Neuron (in vitro differentiated cells): Measurements from ENCODE around the gene OLFML2B.
"Not testable (repeated sequence)": the region's sequence is repeated elsewhere in the genome, so short reads cannot be mapped to it uniquely, and the experiment has no call there.

Source experiments
- H2AFZ ChIP-seq: one replicate; pipeline ENCODE4 v1.6.1; 2013; ENCODE audit warnings: low read depth, mild to moderate bottlenecking, inconsistent platforms, low read length, moderate library complexity
- H3K27me3 ChIP-seq: one replicate; pipeline ENCODE4 v1.6.1; 2013; ENCODE audit warnings: low read length; ENCODE audit not compliant: insufficient read depth
- H3K36me3 ChIP-seq: one replicate; pipeline ENCODE4 v1.6.1; 2013; ENCODE audit warnings: low read length; ENCODE audit not compliant: insufficient read depth
- H3K4me1 ChIP-seq: one replicate; pipeline ENCODE4 v1.6.1; 2013; ENCODE audit warnings: low read length; ENCODE audit not compliant: insufficient read depth
- H3K4me3 ChIP-seq: 2 replicates; pipeline ENCODE4 v1.5.1; 2013; ENCODE audit warnings: mild to moderate bottlenecking, low read length, moderate library complexity
- H3K9me3 ChIP-seq: one replicate; pipeline ENCODE4 v1.6.1; 2013; ENCODE audit warnings: low read length

Gene OLFML2B

DNA sequence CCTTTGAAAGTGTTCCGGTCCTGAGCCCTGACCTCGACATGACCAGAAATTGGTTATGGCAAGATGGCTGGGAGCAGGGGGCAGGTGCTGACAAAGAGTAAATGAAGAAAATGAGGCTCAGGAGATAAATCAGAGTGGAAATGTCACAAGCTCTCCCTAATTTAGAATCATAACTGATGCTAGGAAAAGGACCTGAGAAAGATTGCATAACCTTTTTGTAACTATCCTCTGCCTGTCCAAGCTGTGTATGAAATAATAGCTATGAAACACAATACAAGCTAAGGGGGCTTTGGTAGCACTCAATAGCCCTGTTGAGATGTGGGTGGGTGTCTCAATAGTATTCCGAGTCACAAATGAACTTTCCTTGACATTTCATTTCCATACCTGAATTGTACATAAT, 32.9 kb upstream of the OLFML2B start:
- Histone ChIP-seq H3K4me1 (no peaks in the 10 kb centered on the region), H3K4me3 (no peak overlapping the region), H3K27me3 (no peaks in the 10 kb centered on the region), H3K9me3 (no peaks in the 10 kb centered on the region), H3K36me3 (no peaks in the 10 kb centered on the region), H2AFZ (no peak overlapping the region)

DNA sequence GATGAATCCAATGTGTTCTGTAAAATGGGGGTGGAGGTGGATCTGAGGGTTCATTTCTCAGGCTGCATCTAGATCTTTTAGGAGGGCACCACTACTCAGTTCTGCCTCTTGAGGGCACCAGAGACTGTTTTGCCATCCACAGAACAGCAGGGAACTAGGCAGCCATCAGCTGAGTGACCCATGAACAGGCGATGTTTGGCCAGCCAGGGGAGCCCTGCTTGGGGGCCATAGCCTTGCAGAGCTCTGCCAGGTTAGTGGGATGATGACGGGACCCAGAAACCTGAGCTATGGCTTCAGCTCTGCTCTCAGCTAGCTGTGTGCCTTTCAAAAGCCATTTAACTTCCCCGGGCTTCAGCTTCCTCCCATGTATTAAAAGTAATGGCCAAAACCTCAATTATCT, 32.4 kb upstream of the OLFML2B start:
- Histone ChIP-seq H3K4me3 (no peak overlapping the region), H2AFZ (no peak overlapping the region), H3K4me1 (no peaks in the 10 kb centered on the region), H3K36me3 (no peaks in the 10 kb centered on the region), H3K27me3 (no peaks in the 10 kb centered on the region), H3K9me3 (no peaks in the 10 kb centered on the region)

DNA sequence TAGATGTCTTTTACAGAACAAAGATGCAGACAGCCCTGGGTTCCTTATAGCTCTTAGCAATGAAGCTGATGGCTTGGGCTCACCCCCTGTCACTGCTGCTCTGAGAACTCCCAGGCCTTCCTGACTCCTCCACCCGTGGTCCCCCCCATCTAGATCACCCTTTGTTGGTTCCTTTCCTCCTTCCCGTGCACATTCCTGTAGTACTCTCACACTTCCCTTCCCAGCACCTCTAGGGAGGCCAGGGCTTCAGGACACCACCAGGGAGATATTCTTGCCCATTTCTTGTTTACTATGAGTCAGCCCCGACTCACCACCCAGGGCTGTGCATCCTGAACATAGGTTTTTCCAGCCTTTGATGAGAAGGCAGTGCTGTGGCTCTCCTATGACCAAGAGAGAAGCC, 31.4 kb upstream of the OLFML2B start:
- Histone ChIP-seq H3K27me3 (no peaks in the 10 kb centered on the region), H2AFZ (no peak overlapping the region), H3K4me3 (no peak overlapping the region), H3K36me3 (no peaks in the 10 kb centered on the region), H3K4me1 (no peaks in the 10 kb centered on the region), H3K9me3 (no peaks in the 10 kb centered on the region)

DNA sequence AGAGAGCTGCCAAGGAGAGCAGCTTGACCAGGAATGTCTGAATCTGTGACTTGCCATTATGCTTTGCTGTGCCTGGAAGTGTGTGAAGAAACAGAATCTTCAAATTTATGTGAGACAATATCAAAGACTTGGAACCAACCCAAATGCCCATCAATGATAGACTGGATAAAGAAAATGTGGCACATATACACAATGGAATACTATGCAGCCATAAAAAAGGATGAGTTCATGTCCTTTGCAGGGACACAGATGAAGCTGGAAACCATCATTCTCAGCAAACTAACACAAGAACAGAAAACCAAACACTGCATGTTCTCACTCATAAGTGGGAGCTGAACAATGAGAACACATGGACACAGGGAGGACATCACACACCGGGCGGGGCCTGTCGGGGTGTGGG, 30.3 kb upstream of the OLFML2B start:
- H3K27me3 ChIP-seq, H2AFZ ChIP-seq, H3K9me3 ChIP-seq, H3K4me3 ChIP-seq, H3K4me1 ChIP-seq, H3K36me3 ChIP-seq: not testable (repeated sequence)

DNA sequence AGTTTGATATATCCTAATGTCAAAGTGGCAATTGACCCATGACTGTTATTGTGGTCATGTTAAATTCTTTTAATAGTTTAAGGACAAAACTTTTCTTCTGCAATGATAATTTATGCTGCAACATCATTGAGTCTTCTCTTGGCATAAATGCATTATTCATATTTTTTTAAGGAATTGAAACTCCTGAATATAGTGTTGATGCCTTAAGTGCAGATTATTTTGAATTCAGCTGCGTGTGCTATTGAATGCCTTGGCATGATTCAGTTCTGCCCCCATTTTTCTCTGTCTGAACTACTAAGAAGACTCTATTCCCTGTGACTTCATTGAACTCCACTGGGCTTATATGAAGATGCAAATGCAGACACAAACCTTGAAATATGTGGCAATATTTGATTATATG, 23.3 kb upstream of the OLFML2B start:
- H3K27me3 ChIP-seq = no peaks in the 10 kb centered on the region
- peaks cover 1% of the 10 kb centered on the region for H3K9me3 ChIP-seq
- no peaks in the 10 kb centered on the region for H3K36me3 ChIP-seq
- H2AFZ ChIP-seq = no peak overlapping the region
- H3K4me3 ChIP-seq = no peak overlapping the region
- no peaks in the 10 kb centered on the region for H3K4me1 ChIP-seq

DNA sequence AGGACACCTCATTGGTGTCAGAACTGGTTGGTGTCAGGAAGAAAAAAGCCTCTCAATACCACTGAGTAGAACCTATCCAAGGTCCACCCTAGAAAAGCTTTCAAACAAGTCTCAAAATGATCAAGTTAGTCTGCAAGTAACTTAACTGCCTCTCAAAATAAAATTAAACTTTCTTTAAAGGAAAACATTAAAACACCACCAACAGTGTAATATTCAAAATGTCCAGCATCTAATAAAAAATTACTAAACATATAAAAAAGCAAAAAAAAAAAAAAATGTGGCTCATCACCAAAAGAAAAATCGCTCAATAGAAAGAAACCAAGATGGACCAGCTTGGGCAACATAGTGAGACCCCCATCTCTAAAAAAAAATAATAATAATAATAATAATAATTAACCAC, 18.7 kb upstream of the OLFML2B start:
- no peaks in the 10 kb centered on the region for H3K36me3 ChIP-seq
- H3K4me3 ChIP-seq = no peak overlapping the region
- H2AFZ ChIP-seq = no peak overlapping the region
- peaks cover 1% of the 10 kb centered on the region for H3K9me3 ChIP-seq
- H3K27me3 ChIP-seq = no peaks in the 10 kb centered on the region
- H3K4me1 ChIP-seq = peaks cover 3% of the 10 kb centered on the region

DNA sequence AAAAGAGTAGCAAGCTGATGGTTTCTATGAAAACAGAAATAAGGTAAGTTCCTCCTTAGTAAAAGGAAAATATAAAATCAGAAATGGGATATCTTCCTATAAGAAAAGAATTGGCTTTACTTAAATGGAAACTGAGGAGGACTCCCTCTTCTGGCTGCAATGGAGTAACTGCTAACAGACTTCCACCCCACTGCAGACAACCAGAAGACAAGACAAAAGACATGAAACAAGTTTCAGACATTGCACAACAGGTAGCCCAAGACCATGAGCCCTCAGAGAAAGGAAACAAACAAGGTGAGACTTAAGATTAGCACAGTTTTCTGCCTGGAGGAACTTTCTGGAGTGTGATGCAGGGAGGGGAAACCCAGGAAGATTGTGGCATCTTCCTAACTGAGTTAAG, 17.0 kb upstream of the OLFML2B start:
- Histone ChIP-seq H3K9me3 (peaks cover 1% of the 10 kb centered on the region), H3K27me3 (no peaks in the 10 kb centered on the region), H3K4me3 (no peak overlapping the region), H3K4me1 (peaks cover 3% of the 10 kb centered on the region), H2AFZ (no peak overlapping the region), H3K36me3 (no peaks in the 10 kb centered on the region)

DNA sequence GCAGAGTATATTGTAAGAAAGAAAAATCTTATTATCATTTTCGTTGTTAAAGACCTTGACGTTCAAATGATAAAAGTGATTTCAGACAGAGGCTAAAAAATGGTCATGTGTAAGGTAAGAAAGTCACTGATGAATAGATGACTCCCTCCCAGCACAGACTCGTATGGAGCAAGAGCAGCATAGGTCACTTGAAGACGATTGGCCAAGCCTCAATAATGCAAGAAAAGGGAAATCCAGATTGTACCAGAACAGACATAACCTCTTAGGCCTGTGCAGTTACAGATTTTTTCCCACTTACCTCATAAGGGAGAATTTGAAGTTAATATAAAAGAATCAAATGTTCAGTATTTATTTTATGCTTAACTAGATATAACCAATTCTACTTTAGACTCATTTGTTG, 16.3 kb upstream of the OLFML2B start:
- Histone ChIP-seq H2AFZ (no peak overlapping the region), H3K9me3 (peaks cover 1% of the 10 kb centered on the region), H3K4me3 (no peak overlapping the region), H3K36me3 (no peaks in the 10 kb centered on the region), H3K4me1 (peaks cover 3% of the 10 kb centered on the region), H3K27me3 (no peaks in the 10 kb centered on the region)

DNA sequence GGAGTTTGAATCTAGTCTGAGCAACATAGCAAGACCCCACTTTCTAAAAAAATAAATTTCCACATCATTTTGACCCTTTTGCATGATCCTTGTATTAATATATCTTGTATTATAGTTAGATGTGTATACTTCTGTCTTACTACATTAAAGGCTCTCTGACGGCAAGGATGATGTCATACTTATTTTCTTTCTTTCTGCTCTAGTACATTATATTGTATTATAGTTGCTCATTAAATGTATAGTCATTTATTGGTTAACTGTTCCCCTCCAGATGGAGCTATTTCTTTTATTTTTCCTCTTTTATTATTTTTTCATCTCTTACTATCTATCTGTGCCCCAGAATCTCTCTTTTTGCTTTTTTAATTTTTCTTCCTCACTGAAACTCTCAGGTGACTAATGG, 15.0 kb upstream of the OLFML2B start:
- no peak overlapping the region for H2AFZ ChIP-seq
- peaks cover 3% of the 10 kb centered on the region for H3K4me1 ChIP-seq
- peaks cover 1% of the 10 kb centered on the region for H3K9me3 ChIP-seq
- no peaks in the 10 kb centered on the region for H3K36me3 ChIP-seq
- no peaks in the 10 kb centered on the region for H3K27me3 ChIP-seq
- H3K4me3 ChIP-seq = no peak overlapping the region

DNA sequence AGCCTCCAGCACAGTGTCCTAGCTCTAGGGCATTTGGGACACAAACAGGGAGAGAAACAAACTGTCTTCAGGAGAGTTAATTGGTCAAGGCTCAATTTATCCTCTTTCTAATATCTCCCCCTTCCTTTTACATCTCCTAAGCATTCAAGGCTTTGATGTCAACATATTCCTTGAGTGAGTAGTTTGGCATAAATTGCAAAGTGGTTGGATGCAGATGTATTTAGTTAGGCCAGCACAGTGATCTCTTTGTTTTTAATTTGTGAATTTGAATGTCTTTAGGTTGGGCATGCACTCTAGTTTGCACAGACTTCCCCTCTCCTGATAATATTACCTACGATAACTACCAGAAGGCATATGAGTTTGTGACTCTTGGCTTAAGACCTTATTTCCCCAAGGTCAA, 12.5 kb upstream of the OLFML2B start:
- H3K9me3 ChIP-seq = no peaks in the 10 kb centered on the region
- no peak overlapping the region for H3K4me3 ChIP-seq
- H2AFZ ChIP-seq = no peak overlapping the region
- H3K27me3 ChIP-seq = peaks cover 3% of the 10 kb centered on the region
- peaks cover 3% of the 10 kb centered on the region for H3K4me1 ChIP-seq
- no peaks in the 10 kb centered on the region for H3K36me3 ChIP-seq

DNA sequence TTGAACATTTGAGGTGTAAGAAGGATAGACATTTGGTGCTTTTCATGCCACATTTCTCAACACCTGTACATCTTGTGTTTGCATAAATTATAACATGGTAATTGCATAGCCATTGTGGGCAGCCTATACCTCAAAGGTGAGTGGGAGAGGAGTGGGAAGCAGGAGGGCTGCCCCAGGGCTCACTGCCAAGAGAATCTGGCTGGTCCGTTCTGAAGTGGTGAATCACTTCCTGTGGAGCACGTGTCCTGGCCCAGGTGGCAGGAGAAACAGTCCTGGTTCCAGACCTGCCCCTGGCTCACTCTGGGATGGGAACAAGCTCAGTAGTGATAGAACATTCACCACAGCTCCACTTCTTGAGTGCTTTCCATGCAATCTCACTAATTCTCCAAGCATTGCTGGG, 11.6 kb upstream of the OLFML2B start:
- no peaks in the 10 kb centered on the region for H3K36me3 ChIP-seq
- H3K4me3 ChIP-seq = no peak overlapping the region

DNA sequence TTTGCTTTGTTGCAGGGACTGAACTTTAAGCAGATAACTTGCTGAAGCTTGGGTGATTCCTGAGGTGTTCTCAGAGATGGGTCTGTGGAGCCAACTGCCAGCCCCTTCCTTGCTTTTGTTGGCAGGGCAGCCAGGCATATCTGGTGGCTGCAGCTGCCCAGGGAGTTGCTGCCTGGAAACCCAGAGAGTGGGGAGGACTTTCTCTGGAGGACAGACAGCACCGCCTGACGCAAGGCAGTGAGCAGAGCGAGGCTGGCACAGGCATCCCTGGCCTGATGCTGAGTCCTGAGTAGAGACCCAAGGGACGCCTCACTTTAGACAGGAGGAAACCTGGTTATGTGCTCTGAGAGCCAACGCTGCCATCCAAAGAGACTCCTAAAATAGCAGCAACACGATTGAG, 9.8 kb upstream of the OLFML2B start:
- H3K36me3 ChIP-seq = no peaks in the 10 kb centered on the region
- H3K4me1 ChIP-seq = no peaks in the 10 kb centered on the region
- no peak overlapping the region for H2AFZ ChIP-seq
- no peaks in the 10 kb centered on the region for H3K9me3 ChIP-seq
- H3K27me3 ChIP-seq = peaks cover 15% of the 10 kb centered on the region
- no peak overlapping the region for H3K4me3 ChIP-seq

More for the DNA sequence above, 11.6 kb upstream of the OLFML2B start:
- Histone ChIP-seq H3K9me3 (no peaks in the 10 kb centered on the region), H2AFZ (no peak overlapping the region), H3K27me3 (peaks cover 3% of the 10 kb centered on the region), H3K4me1 (peaks cover 3% of the 10 kb centered on the region)

DNA sequence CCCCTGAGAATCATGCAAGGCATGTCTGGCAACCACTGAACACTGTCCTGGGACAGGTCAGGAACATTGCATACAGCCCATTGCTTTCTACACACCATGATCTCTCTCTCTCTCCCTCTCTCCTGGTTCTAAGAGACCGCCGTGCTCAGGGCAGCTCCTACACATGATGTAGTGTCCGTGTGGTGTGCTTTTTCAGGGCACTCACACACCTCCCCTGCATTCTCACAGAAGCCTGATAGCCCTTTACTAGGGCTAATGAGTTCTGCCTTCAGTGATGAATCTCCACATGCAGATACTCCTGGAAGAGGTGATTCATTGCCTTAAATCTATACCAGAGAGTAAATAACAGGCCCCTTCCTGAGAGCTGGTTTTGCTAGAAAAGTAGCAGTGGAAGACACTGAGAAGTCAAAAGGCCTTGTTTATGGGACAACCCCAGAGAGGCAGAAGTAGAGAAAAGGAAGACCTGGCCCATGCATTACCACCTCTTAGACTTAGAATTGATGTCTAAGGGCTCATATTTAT, 7.2 kb upstream of the OLFML2B start:
- Histone ChIP-seq H3K4me3 (no peak overlapping the region), H3K36me3 (no peaks in the 10 kb centered on the region), H2AFZ (no peak overlapping the region), H3K4me1 (no peaks in the 10 kb centered on the region), H3K27me3 (peaks cover 15% of the 10 kb centered on the region), H3K9me3 (no peaks in the 10 kb centered on the region)

DNA sequence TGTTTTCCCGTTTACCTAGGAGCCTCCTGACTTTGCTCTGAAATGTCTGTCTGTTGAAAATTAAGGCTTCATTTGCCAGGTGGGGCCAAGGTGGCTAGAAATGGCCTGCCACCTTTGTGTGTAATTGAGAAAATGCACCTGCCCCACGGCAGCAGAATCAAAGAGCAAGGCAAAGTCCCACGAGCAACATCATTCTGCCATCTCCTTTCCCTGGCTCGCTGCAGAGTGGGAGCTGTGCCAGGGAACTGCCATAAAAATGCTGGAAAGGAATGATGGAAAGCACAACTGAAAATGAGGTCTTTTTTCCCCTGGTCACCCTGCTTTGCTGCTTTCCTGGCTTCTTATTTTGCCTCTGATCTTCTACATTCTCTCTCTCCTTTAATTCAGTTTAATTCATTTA, 5.5 kb upstream of the OLFML2B start:
- no peaks in the 10 kb centered on the region for H3K9me3 ChIP-seq
- H3K4me1 ChIP-seq = peaks cover 6% of the 10 kb centered on the region
- H2AFZ ChIP-seq = no peak overlapping the region
- H3K4me3 ChIP-seq = no peak overlapping the region
- H3K36me3 ChIP-seq = no peaks in the 10 kb centered on the region
- H3K27me3 ChIP-seq = peaks cover 15% of the 10 kb centered on the region
